Measurements from ENCODE around the gene ARHGAP20. TPM values are rescaled to one million over a fixed set of nuclear protein-coding genes. Genes with fewer than 3 reads are reported as not detected.

Gene ARHGAP20
- total RNA-seq, 2 experiments from 2014 or later = not detected

- ChIA-PET CTCF (no interaction called here), POLR2A (no interaction called here)
- H3K4me3 Mint-ChIP-seq = no peak overlapping the region
Observed at GRCh38 chr11:110573411-110573810, 138.8 kb downstream of the ARHGAP20 start.

GRCh38 chr11:110571081-110571720 is 141.0 kb downstream of the ARHGAP20 start:
- Mint-ChIP-seq H3K4me1 (no peaks in the 10 kb centered on the region), H3K9me3 (no peaks in the 10 kb centered on the region), H3K27me3 (peaks cover 21% of the 10 kb centered on the region), H3K36me3 (ENCODE audit: low read depth) (no peaks in the 10 kb centered on the region), H3K4me3 (no peak overlapping the region), H3K27ac (no peak overlapping the region)
- POLR2A ChIA-PET = no interaction called here
- CTCF ChIA-PET = no interaction called here
- no peak for DNase-seq

More at GRCh38 chr11:110573411-110573810, 138.8 kb downstream of the ARHGAP20 start:
- peaks cover 21% of the 10 kb centered on the region for H3K27me3 Mint-ChIP-seq
- H3K4me1 Mint-ChIP-seq = no peaks in the 10 kb centered on the region
- no peak for DNase-seq
- H3K9me3 Mint-ChIP-seq = no peaks in the 10 kb centered on the region
- H3K36me3 Mint-ChIP-seq (ENCODE audit: low read depth) = no peaks in the 10 kb centered on the region
- H3K27ac Mint-ChIP-seq = no peak overlapping the region

- no peaks in the 10 kb centered on the region for H3K9me3 Mint-ChIP-seq
- ChIA-PET POLR2A (no interaction called here), CTCF (no interaction called here)
- H3K4me1 Mint-ChIP-seq = no peaks in the 10 kb centered on the region
- H3K27me3 Mint-ChIP-seq = peaks cover 13% of the 10 kb centered on the region
- H3K4me3 Mint-ChIP-seq = no peak overlapping the region
- no peak overlapping the region for H3K27ac Mint-ChIP-seq
- DNase-seq = no peak
- H3K36me3 Mint-ChIP-seq (ENCODE audit: low read depth) = no peaks in the 10 kb centered on the region
Observed at GRCh38 chr11:110566577-110566976, 145.7 kb downstream of the ARHGAP20 start.

GRCh38 chr11:110565357-110566336 is 146.6 kb downstream of the ARHGAP20 start:
- no peak for DNase-seq
- POLR2A ChIA-PET = no interaction called here
- CTCF ChIA-PET = no interaction called here
- H3K9me3 Mint-ChIP-seq = no peaks in the 10 kb centered on the region
- H3K4me3 Mint-ChIP-seq = no peak overlapping the region
- no peaks in the 10 kb centered on the region for H3K4me1 Mint-ChIP-seq
- peaks cover 13% of the 10 kb centered on the region for H3K27me3 Mint-ChIP-seq
- H3K27ac Mint-ChIP-seq = no peak overlapping the region
- H3K36me3 Mint-ChIP-seq (ENCODE audit: low read depth) = no peaks in the 10 kb centered on the region

GRCh38 chr11:110564676-110565356 is 147.4 kb downstream of the ARHGAP20 start:
- no peak overlapping the region for H3K4me3 Mint-ChIP-seq
- no peaks in the 10 kb centered on the region for H3K9me3 Mint-ChIP-seq
- H3K27ac Mint-ChIP-seq = no peak overlapping the region
- no peak for DNase-seq
- no peaks in the 10 kb centered on the region for H3K4me1 Mint-ChIP-seq
- H3K27me3 Mint-ChIP-seq = peaks cover 12% of the 10 kb centered on the region
- H3K36me3 Mint-ChIP-seq (ENCODE audit: low read depth) = no peaks in the 10 kb centered on the region
- POLR2A ChIA-PET = no interaction called here
- CTCF ChIA-PET = no interaction called here

GRCh38 chr11:110544779-110545178 is 167.5 kb downstream of the ARHGAP20 start:
- no peak overlapping the region for H3K4me3 Mint-ChIP-seq
- no peak overlapping the region for H3K27ac Mint-ChIP-seq
- CTCF ChIA-PET = no interaction called here
- peaks cover 10% of the 10 kb centered on the region for H3K27me3 Mint-ChIP-seq
- no peaks in the 10 kb centered on the region for H3K9me3 Mint-ChIP-seq
- H3K36me3 Mint-ChIP-seq (ENCODE audit: low read depth) = no peaks in the 10 kb centered on the region
- H3K4me1 Mint-ChIP-seq = no peaks in the 10 kb centered on the region
- POLR2A ChIA-PET = no interaction called here
- no peak for DNase-seq

GRCh38 chr11:110538154-110538553 is 174.1 kb downstream of the ARHGAP20 start:
- H3K4me1 Mint-ChIP-seq = peaks cover 2% of the 10 kb centered on the region
- DNase-seq = no peak
- no peaks in the 10 kb centered on the region for H3K27me3 Mint-ChIP-seq
- no peak overlapping the region for H3K4me3 Mint-ChIP-seq
- no peak overlapping the region for H3K27ac Mint-ChIP-seq
- H3K9me3 Mint-ChIP-seq = no peaks in the 10 kb centered on the region
- no peaks in the 10 kb centered on the region for H3K36me3 Mint-ChIP-seq (ENCODE audit: low read depth)
- CTCF ChIA-PET = no interaction called here
- POLR2A ChIA-PET = no interaction called here

- Mint-ChIP-seq H3K9me3 (peaks cover 19% of the 10 kb centered on the region), H3K36me3 (ENCODE audit: low read depth) (no peaks in the 10 kb centered on the region), H3K27me3 (no peaks in the 10 kb centered on the region), H3K27ac (no peak overlapping the region), H3K4me3 (no peak overlapping the region), H3K4me1 (peaks cover 10% of the 10 kb centered on the region)
- no peak for DNase-seq
- CTCF ChIA-PET = no interaction called here
- POLR2A ChIA-PET = no interaction called here
Observed at GRCh38 chr11:110530900-110531741, 181.1 kb downstream of the ARHGAP20 start.

- Mint-ChIP-seq H3K9me3 (peaks cover 22% of the 10 kb centered on the region), H3K36me3 (ENCODE audit: low read depth) (no peaks in the 10 kb centered on the region), H3K27ac (no peak overlapping the region), H3K4me1 (peaks cover 8% of the 10 kb centered on the region), H3K27me3 (no peaks in the 10 kb centered on the region), H3K4me3 (no peak overlapping the region)
- POLR2A ChIA-PET = no interaction called here
- CTCF ChIA-PET = interaction anchor here (1.5 kb wide), 1 partner anchor 15 kb away, joined by 5 read pairs; no protein-coding TSS in a partner anchor
- no peak for DNase-seq
Observed at GRCh38 chr11:110529043-110529442, 183.2 kb downstream of the ARHGAP20 start.

GRCh38 chr11:110527146-110527545 is 185.1 kb downstream of the ARHGAP20 start:
- CTCF ChIA-PET = no interaction called here

More at GRCh38 chr11:110527146-110527545, 185.1 kb downstream of the ARHGAP20 start:
- POLR2A ChIA-PET = no interaction called here
- H3K36me3 Mint-ChIP-seq (ENCODE audit: low read depth) = peaks cover 1% of the 10 kb centered on the region
- H3K4me3 Mint-ChIP-seq = no peak overlapping the region
- peaks cover 29% of the 10 kb centered on the region for H3K9me3 Mint-ChIP-seq
- no peaks in the 10 kb centered on the region for H3K27me3 Mint-ChIP-seq
- no peak overlapping the region for H3K27ac Mint-ChIP-seq
- DNase-seq = no peak
- peaks cover 13% of the 10 kb centered on the region for H3K4me1 Mint-ChIP-seq
